Hepatocyte (in vitro differentiated cells): ENCODE data around the gene CDH10.

Experiments used
- CTCF ChIP-seq: fragments of 200-600 bp; sonication (generic); IDR thresholded peaks from 2 replicates; pipeline ENCODE4 v1.5.1; 2016; ENCODE audit warnings: antibody characterized with exemption, mild to moderate bottlenecking; ENCODE audit not compliant: poor library complexity
- EZH2 ChIP-seq: fragments of 200-600 bp; sonication (generic); IDR thresholded peaks from 2 replicates; pipeline ENCODE4 v1.6.1; 2016; ENCODE audit warnings: antibody characterized with exemption, mild to moderate bottlenecking, borderline replicate concordance
- EZH2phosphoT487 ChIP-seq: fragments of 200-600 bp; sonication (generic); IDR thresholded peaks from one replicate; pipeline ENCODE4 v1.6.1; 2018; ENCODE audit warnings: antibody characterized with exemption, mild to moderate bottlenecking, low read depth, moderate library complexity; ENCODE audit not compliant: unreplicated experiment, severe bottlenecking

- TF ChIP-seq CTCF = no peak
- TF ChIP-seq EZH2phosphoT487 = no peak
- no peak for TF ChIP-seq EZH2
Observed at GRCh38 chr5:24623624-24624023, 21.2 kb downstream of the CDH10 start.
